OCI-LY1 (cell line): Measurements from ENCODE around the gene TMPRSS3.

Source experiments
- EZH2 ChIP-seq: fragments of 200-600 bp; sonication (generic), shearing (Covaris generic); IDR thresholded peaks from 2 replicates; pipeline ENCODE4 v1.8.0; 2017; ENCODE audit warnings: borderline replicate concordance, mixed run types, mild to moderate bottlenecking, antibody characterized with exemption, low read length, moderate library complexity, mixed read lengths
- TF ChIP-seq, protein P1 (sequence below): fragments of 200-600 bp; sonication (generic), shearing (Covaris generic); IDR thresholded peaks from 2 replicates; pipeline ENCODE4 v1.5.1; 2017; ENCODE audit warnings: mild to moderate bottlenecking, antibody characterized with exemption, low read length, moderate library complexity, mixed read lengths

DNA sequence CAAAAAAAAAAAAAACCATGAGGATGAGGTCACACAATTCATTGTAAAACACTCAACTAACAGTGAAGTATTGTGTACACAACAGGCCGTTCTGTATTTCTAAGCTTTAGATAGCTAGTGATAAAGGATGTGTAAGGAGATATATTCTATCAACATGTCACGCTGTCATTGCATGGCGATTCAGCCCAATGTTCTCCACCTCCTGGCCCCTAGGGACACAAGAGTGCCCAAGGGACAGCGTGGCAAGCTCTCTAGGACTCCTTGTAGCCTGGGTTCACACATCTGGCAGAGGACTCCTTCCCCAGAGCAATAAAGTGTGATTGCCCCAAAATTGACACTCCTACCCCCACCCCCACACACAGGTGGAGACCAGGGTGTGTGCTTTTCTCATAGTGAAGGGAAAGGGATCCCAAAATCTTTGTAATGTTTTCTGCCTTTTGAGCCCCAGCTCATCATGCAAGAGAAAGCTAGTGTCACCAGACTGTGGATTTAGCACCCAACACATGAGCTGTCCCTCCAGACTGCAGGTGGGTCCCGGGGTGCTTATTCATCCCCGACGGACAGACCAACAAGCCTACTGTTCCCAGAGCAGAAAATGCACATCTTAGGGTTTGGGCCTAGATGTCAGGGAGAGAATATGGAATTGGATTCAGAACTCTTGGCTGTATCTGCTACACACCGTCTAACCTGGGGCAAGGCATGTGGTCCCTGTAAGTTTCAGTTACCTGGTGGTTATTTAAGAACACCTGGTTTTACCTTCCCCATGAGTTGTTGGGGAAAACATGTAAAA lies 11.5 kb downstream of the TMPRSS3 start:
- TF ChIP-seq, protein P1, sequence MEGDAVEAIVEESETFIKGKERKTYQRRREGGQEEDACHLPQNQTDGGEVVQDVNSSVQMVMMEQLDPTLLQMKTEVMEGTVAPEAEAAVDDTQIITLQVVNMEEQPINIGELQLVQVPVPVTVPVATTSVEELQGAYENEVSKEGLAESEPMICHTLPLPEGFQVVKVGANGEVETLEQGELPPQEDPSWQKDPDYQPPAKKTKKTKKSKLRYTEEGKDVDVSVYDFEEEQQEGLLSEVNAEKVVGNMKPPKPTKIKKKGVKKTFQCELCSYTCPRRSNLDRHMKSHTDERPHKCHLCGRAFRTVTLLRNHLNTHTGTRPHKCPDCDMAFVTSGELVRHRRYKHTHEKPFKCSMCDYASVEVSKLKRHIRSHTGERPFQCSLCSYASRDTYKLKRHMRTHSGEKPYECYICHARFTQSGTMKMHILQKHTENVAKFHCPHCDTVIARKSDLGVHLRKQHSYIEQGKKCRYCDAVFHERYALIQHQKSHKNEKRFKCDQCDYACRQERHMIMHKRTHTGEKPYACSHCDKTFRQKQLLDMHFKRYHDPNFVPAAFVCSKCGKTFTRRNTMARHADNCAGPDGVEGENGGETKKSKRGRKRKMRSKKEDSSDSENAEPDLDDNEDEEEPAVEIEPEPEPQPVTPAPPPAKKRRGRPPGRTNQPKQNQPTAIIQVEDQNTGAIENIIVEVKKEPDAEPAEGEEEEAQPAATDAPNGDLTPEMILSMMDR, result no peak
- no peak for TF ChIP-seq EZH2
